LHCN-M2 (cell line): Measurements from ENCODE around the gene ZBTB46. TPM values are rescaled to one million over a fixed set of nuclear protein-coding genes. Genes with fewer than 3 reads are reported as not detected.
"Not testable (repeated sequence)": the region's sequence is repeated elsewhere in the genome, so short reads cannot be mapped to it uniquely, and the experiment has no call there.

Experiments
- DNase-seq: peaks from one replicate; pipeline ENCODE4 v3.0.0-alpha.2; 2012; ENCODE audit warnings: low read depth
- total RNA-seq: library from RNA; depleted of rRNA; stranded (reverse); fragments of >200 nt; gene quantifications from 2 replicates; pipeline ENCODE4 v1.2.3, GENCODE V29; 2014

The ZBTB46 gene
- total RNA-seq, 1 experiment from 2014 or later, result 9.1 TPM

- no peak for DNase-seq
Measured at GRCh38 chr20:63815615-63816253, 15.3 kb downstream of the ZBTB46 start.

- no peak for DNase-seq
Measured at GRCh38 chr20:63814891-63815614, 16.0 kb downstream of the ZBTB46 start.

- no peak for DNase-seq
Measured at GRCh38 chr20:63811491-63811875, 19.6 kb downstream of the ZBTB46 start.

GRCh38 chr20:63810730-63811490 lies 20.2 kb downstream of the ZBTB46 start:
- DNase-seq, result no peak

GRCh38 chr20:63809856-63810255 lies 21.2 kb downstream of the ZBTB46 start:
- no peak for DNase-seq

- DNase-seq, result no peak
Measured at GRCh38 chr20:63808964-63809674, 21.9 kb downstream of the ZBTB46 start.

- no peak for DNase-seq
Measured at GRCh38 chr20:63808145-63808724, 22.8 kb downstream of the ZBTB46 start.

GRCh38 chr20:63807654-63808053 lies 23.4 kb downstream of the ZBTB46 start:
- no peak for DNase-seq

GRCh38 chr20:63804308-63804636 lies 26.8 kb downstream of the ZBTB46 start:
- DNase-seq, result no peak

GRCh38 chr20:63802469-63803240 lies 28.4 kb downstream of the ZBTB46 start:
- no peak for DNase-seq

GRCh38 chr20:63801174-63801573 lies 29.9 kb downstream of the ZBTB46 start:
- not testable (repeated sequence) for DNase-seq

GRCh38 chr20:63800411-63800810 lies 30.7 kb downstream of the ZBTB46 start:
- DNase-seq, result not testable (repeated sequence)

GRCh38 chr20:63799127-63799526 lies 31.9 kb downstream of the ZBTB46 start:
- DNase-seq, result peak; percentile 47

GRCh38 chr20:63797175-63797574 lies 33.9 kb downstream of the ZBTB46 start:
- DNase-seq, result not testable (repeated sequence)

GRCh38 chr20:63795178-63795830 lies 35.8 kb downstream of the ZBTB46 start:
- DNase-seq, result no peak

GRCh38 chr20:63794614-63795013 lies 36.5 kb downstream of the ZBTB46 start:
- DNase-seq, result no peak

GRCh38 chr20:63792866-63793265 lies 38.2 kb downstream of the ZBTB46 start:
- DNase-seq, result no peak

GRCh38 chr20:63791497-63792156 lies 39.4 kb downstream of the ZBTB46 start:
- DNase-seq, result no peak

GRCh38 chr20:63790572-63791168 lies 40.4 kb downstream of the ZBTB46 start:
- DNase-seq, result no peak
